Measurements from ENCODE around the gene FNTB. TPM values are rescaled to one million over a fixed set of nuclear protein-coding genes. Genes with fewer than 3 reads are reported as not detected.

FNTB gene, protein sequence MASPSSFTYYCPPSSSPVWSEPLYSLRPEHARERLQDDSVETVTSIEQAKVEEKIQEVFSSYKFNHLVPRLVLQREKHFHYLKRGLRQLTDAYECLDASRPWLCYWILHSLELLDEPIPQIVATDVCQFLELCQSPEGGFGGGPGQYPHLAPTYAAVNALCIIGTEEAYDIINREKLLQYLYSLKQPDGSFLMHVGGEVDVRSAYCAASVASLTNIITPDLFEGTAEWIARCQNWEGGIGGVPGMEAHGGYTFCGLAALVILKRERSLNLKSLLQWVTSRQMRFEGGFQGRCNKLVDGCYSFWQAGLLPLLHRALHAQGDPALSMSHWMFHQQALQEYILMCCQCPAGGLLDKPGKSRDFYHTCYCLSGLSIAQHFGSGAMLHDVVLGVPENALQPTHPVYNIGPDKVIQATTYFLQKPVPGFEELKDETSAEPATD
- 14.9 and 15.4 TPM in 2 replicates for total RNA-seq

GRCh38 chr14:64986648-64987437 is at the start of gene FNTB:
FNTB (plus strand) TSS chr14:64986895; CDS start chr14:64986954, 59 bp downstream.

GRCh38 chr14:64942531-64943111 is 44.1 kb upstream of the FNTB start, which contains the start of gene GPX2:
GPX2 (minus strand) TSS chr14:64942745; CDS start chr14:64942726, 19 bp downstream.

GRCh38 chr14:64971943-64972791 is 14.5 kb upstream of the FNTB start, which contains the start of gene RAB15:
RAB15 (minus strand) TSS chr14:64972336; CDS start chr14:64972076, 260 bp downstream.

DNA sequence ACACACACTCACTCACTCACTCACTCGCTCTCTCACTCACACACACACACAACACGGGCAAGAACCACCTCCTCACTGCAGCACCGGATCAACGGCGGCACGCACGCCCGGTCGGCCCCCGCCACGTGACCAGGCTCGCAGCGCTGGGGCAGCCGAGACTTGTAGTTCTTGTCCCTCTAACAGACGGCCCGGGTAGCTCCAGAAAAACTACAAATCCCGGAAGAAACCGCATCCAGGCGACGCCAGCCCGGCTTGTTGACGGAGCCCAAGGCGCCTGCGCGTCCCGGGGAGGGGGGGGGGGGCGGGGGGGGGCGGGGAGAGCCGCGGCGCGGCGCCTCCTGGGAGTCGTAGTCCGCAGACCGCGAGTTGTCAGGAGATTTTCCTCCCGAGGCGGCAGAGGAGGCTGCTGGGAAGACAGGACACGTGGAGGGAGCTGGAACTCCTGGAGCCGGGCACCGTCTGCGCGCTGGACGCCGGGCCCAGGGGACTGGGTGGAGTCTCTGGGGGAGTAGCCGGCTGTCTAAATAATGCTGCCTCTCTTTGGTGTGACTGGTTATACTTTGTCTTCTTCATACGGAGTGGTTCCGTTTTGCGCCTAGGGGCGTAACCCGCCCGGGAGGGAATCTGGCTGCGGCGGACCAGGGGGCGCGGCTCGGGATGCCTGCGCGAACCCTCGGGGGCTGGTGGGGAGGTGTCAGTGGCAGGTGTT is 115.9 kb downstream of the FNTB start, which contains the start of gene MAX:
MAX (minus strand) TSS at position 77 of the 709 bp plus-strand sequence. CDS start 178 bp downstream, outside the sequence.

Small RNAs within 50 kb of the gene (small RNA-seq; reads per million reads assigned to genes)
- 0.77 reads per million, percentile 8 among the genes with 10 or more reads in this experiment for gene MIR4706

Other genes starting within 250 kb of the FNTB start
- under 0.01 and 0.13 TPM in 2 replicates for gene SPTB, start 107.0 kb upstream of the FNTB start, total RNA-seq
- gene CHURC1, start 72.4 kb upstream of the FNTB start, total RNA-seq, result 72.8 and 92.7 TPM in 2 replicates
- gene GPX2, start 44.1 kb upstream of the FNTB start, total RNA-seq, result not detected in 2 replicates
- 15.7 and 17.0 TPM in 2 replicates for gene RAB15, start 14.6 kb upstream of the FNTB start, total RNA-seq
- 56.0 and 64.7 TPM in 2 replicates for gene MAX, start 115.6 kb downstream of the FNTB start, total RNA-seq